ENCODE measurements around the gene HDAC4. TPM values are rescaled to one million over a fixed set of nuclear protein-coding genes. Genes with fewer than 3 reads are reported as not detected.

HDAC4 gene
- total and polyA plus RNA-seq, 8 donors: 1.7 to 98.8 (median 24.5) TPM

- TF ChIP-seq EP300 (IDR thresholded peaks at IDR 0.05): no peak
- TF ChIP-seq, protein P1, sequence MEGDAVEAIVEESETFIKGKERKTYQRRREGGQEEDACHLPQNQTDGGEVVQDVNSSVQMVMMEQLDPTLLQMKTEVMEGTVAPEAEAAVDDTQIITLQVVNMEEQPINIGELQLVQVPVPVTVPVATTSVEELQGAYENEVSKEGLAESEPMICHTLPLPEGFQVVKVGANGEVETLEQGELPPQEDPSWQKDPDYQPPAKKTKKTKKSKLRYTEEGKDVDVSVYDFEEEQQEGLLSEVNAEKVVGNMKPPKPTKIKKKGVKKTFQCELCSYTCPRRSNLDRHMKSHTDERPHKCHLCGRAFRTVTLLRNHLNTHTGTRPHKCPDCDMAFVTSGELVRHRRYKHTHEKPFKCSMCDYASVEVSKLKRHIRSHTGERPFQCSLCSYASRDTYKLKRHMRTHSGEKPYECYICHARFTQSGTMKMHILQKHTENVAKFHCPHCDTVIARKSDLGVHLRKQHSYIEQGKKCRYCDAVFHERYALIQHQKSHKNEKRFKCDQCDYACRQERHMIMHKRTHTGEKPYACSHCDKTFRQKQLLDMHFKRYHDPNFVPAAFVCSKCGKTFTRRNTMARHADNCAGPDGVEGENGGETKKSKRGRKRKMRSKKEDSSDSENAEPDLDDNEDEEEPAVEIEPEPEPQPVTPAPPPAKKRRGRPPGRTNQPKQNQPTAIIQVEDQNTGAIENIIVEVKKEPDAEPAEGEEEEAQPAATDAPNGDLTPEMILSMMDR (IDR thresholded peaks at IDR 0.05): no peak
- no peak for TF ChIP-seq POLR2A (IDR thresholded peaks at IDR 0.05)
- TF ChIP-seq POLR2AphosphoS5 (IDR thresholded peaks at IDR 0.05): no peak
- H3K4me1 ChIP-seq: peaks cover 10 to 62% (median 35%) of the 10 kb centered on the region in 4 donors
Measured at GRCh38 chr2:239392072-239392357, 8.8 kb downstream of the HDAC4 start.

DNA sequence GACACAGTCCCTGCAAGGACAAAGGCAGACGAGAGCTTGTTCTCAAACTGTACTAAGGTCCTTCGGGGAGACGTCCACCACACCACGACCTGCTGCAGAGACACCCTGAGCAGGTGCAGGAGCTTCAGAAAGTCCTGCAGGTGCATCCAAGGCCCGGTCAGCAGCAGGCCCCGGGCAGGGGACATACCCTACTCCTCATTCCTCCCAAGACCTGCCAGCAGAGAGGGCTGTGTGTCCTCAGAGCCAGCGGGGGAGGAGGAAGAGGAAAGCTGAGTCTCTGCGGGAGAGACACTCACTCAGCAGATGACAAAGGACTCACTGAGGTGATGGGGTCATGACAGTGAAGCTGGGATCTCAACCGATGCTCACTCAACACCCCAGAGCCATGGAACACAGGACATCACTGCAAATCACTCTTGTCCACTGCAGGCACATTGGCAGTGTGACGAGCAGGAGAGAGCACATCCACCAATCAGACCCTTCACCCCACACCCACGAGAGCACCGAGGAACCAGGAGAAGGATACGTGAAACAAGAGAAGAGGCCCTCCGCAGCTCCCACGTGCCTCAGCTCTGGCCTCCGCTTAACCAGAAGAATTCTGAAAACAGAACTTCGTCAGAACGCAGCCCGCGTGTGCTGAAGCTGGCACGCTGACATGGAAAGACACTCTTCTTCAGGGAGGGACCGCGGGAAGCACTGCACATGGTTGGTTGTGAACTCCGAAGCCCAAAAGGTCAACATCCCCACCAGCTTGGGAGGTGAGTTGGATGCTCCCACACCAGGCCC lies 9.3 kb downstream of the HDAC4 start:
- 87 to 91% (median 89%) methylated on average over 21 to 24 of the region's 24 CpGs for WGBS, 5 donors
- Histone ChIP-seq H3K27me3 (no peaks in the 10 kb centered on the region), H3K4me3 (no peak overlapping the region), H3K4me1 (peaks cover 10 to 57% (median 29%) of the 10 kb centered on the region in 4 donors), H3K27ac (no peak overlapping the region), H3K9me3 (no peaks in the 10 kb centered on the region), H3K36me3 (peaks cover 0 to 33% (median 23%) of the 10 kb centered on the region in 4 donors)
- TF ChIP-seq, protein P1 (IDR thresholded peaks at IDR 0.05): no peak
- TF ChIP-seq POLR2AphosphoS5 (IDR thresholded peaks at IDR 0.05): no peak
- TF ChIP-seq POLR2A (IDR thresholded peaks at IDR 0.05): no peak
- TF ChIP-seq EP300 (IDR thresholded peaks at IDR 0.05): no peak
- intact Hi-C loops (cut with DNase I; ENCODE audit: low total_unique reads): no loop called here
- DNase-seq: no peak

More at GRCh38 chr2:239392072-239392357, 8.8 kb downstream of the HDAC4 start:
- WGBS, 5 donors: 95 to 100% (median 97%) methylated on average over 3 to 12 of the region's 12 CpGs
- Histone ChIP-seq H3K4me3 (no peak overlapping the region), H3K27me3 (no peaks in the 10 kb centered on the region), H3K9me3 (no peaks in the 10 kb centered on the region), H3K27ac (no peak overlapping the region), H3K36me3 (peaks cover 0 to 32% (median 21%) of the 10 kb centered on the region in 4 donors)
- no peak for DNase-seq
- intact Hi-C loops (cut with DNase I; ENCODE audit: low total_unique reads): no loop called here

GRCh38 chr2:239390546-239391285 lies 10.1 kb downstream of the HDAC4 start:
- no peak for TF ChIP-seq EP300 (IDR thresholded peaks at IDR 0.05)
- TF ChIP-seq, protein P1 (IDR thresholded peaks at IDR 0.05): no peak
- TF ChIP-seq POLR2AphosphoS5 (IDR thresholded peaks at IDR 0.05): no peak
- TF ChIP-seq POLR2A (IDR thresholded peaks at IDR 0.05): no peak
- H3K36me3 ChIP-seq: peaks cover 0 to 35% (median 25%) of the 10 kb centered on the region in 4 donors
- H3K4me3 ChIP-seq: no peak overlapping the region
- no peak overlapping the region for H3K27ac ChIP-seq
- peaks cover 10 to 49% (median 25%) of the 10 kb centered on the region in 4 donors for H3K4me1 ChIP-seq
- H3K9me3 ChIP-seq: no peaks in the 10 kb centered on the region
- no peak for DNase-seq
- intact Hi-C loops (cut with DNase I; ENCODE audit: low total_unique reads): no loop called here
- H3K27me3 ChIP-seq: no peaks in the 10 kb centered on the region
- WGBS, 5 donors: 93 to 96% (median 94%) methylated on average over 12 to 26 of the region's 26 CpGs

DNA sequence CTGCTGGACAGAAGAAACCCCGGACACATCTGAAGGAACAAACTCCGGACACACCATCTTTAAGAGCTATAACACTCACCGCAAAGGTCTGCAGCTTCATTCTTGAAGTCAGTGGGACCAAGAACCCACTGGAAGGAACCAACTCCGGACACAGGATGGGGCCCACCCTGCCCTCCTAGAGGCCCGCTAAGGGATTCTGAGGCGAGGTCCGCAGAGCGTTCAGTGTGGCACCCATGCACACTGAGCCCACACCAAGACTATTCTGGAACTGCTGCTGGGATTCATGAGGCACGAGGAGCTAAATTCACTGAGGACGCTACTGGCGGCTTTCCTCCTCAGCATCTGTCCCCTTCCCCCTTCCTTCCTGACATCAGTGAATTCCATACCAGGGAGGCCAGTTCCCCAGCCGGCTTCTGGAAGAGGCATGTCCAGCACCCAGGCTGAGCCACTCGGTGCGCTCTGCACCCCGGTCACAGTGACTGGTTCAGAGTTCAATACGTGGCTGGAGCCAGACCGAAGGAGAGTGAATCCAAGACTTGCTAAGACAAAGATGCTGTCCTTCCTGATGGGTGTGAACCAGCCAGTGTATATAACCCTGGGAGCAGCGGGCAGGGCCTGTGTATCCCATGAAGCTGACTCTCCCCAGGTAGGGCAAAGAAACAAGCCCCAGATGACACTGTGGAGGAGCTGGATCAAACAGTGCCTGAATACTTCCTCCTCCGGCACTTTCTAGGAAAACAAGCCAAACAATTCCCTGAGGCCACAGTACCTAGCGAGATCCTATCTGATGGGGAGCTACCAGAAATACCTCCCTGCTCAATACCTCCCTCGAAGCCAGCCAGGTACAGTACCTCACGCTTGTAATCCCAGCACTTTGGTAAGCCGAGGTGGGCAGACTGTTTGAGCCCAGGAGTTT lies 11.1 kb downstream of the HDAC4 start:
- Histone ChIP-seq H3K4me1 (peaks cover 10 to 38% (median 20%) of the 10 kb centered on the region in 4 donors), H3K9me3 (no peaks in the 10 kb centered on the region), H3K27ac (no peak overlapping the region), H3K4me3 (no peak overlapping the region), H3K27me3 (no peaks in the 10 kb centered on the region), H3K36me3 (peaks cover 0 to 35% (median 25%) of the 10 kb centered on the region in 4 donors)
- DNase-seq: no peak
- intact Hi-C loops (cut with DNase I; ENCODE audit: low total_unique reads): no loop called here
- TF ChIP-seq, protein P1 (IDR thresholded peaks at IDR 0.05): no peak
- no peak for TF ChIP-seq POLR2AphosphoS5 (IDR thresholded peaks at IDR 0.05)
- no peak for TF ChIP-seq EP300 (IDR thresholded peaks at IDR 0.05)
- no peak for TF ChIP-seq POLR2A (IDR thresholded peaks at IDR 0.05)
- 91 to 99% (median 98%) methylated on average over 22 to 23 of the region's 23 CpGs for WGBS, 5 donors

All from stomach (tissue), 9 donors.